Measurements from ENCODE around the gene SPTY2D1.

SPTY2D1 gene

GRCh38 chr11:18615628-18616392 lies 18.3 kb downstream of the SPTY2D1 start:
- no peak overlapping the region for H3K27ac ChIP-seq
- no peak for TF ChIP-seq ZFX (IDR thresholded peaks at IDR 0.05; ENCODE audit: borderline replicate concordance)
- TF ChIP-seq CTCF (IDR thresholded peaks at IDR 0.05): no peak

GRCh38 chr11:18614667-18615066 lies 19.5 kb downstream of the SPTY2D1 start:
- no peak overlapping the region for H3K27ac ChIP-seq
- TF ChIP-seq CTCF (IDR thresholded peaks at IDR 0.05) (no peak), ZFX (IDR thresholded peaks at IDR 0.05; ENCODE audit: borderline replicate concordance) (no peak)

GRCh38 chr11:18612394-18612793 lies 21.7 kb downstream of the SPTY2D1 start:
- no peak overlapping the region for H3K27ac ChIP-seq
- TF ChIP-seq ZFX (IDR thresholded peaks at IDR 0.05; ENCODE audit: borderline replicate concordance): no peak
- no peak for TF ChIP-seq CTCF (IDR thresholded peaks at IDR 0.05)

GRCh38 chr11:18611196-18611595 lies 22.9 kb downstream of the SPTY2D1 start:
- TF ChIP-seq CTCF (IDR thresholded peaks at IDR 0.05) (no peak), ZFX (IDR thresholded peaks at IDR 0.05; ENCODE audit: borderline replicate concordance) (no peak)
- no peak overlapping the region for H3K27ac ChIP-seq

GRCh38 chr11:18608376-18608775 lies 25.8 kb downstream of the SPTY2D1 start:
- TF ChIP-seq CTCF (IDR thresholded peaks at IDR 0.05): no peak
- no peak for TF ChIP-seq ZFX (IDR thresholded peaks at IDR 0.05; ENCODE audit: borderline replicate concordance)
- no peak overlapping the region for H3K27ac ChIP-seq

- H3K27ac ChIP-seq: no peak overlapping the region
- TF ChIP-seq ZFX (IDR thresholded peaks at IDR 0.05; ENCODE audit: borderline replicate concordance): no peak
- TF ChIP-seq CTCF (IDR thresholded peaks at IDR 0.05): no peak
Measured at GRCh38 chr11:18600915-18601569, 33.1 kb downstream of the SPTY2D1 start.

GRCh38 chr11:18599739-18600230 lies 34.4 kb downstream of the SPTY2D1 start, which contains the start of gene MISFA:
MISFA (plus strand) TSS chr11:18599789; CDS start chr11:18599929, 140 bp downstream.
- H3K27ac ChIP-seq: no peak within 1 kb of the TSS

More at GRCh38 chr11:18599739-18600230, 34.4 kb downstream of the SPTY2D1 start, which contains the start of gene MISFA:
- TF ChIP-seq ZFX (IDR thresholded peaks at IDR 0.05; ENCODE audit: borderline replicate concordance): no peak

Measured in 22Rv1 (cell line).